ENCODE results near the gene ATXN1.

Gene ATXN1

DNA sequence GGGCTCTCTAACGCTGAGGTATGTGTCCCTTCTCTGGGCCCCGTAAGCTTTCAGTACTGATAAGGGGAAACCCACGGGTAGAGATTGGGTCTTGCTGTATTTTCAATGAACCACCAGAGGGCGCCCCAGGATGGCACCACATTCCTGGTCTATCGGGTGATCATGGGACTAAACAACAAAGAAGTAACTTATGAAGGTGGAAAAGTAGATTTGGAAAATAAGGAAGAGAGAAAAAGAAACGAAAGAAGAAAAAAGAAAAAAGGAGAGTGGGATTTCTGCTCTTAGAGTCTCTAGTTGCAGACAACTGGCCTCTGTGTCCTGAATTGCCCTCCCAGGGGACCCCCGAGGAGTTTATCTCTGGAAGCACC, 429.1 kb downstream of the ATXN1 start (continued):
- TF ChIP-seq, protein P1, sequence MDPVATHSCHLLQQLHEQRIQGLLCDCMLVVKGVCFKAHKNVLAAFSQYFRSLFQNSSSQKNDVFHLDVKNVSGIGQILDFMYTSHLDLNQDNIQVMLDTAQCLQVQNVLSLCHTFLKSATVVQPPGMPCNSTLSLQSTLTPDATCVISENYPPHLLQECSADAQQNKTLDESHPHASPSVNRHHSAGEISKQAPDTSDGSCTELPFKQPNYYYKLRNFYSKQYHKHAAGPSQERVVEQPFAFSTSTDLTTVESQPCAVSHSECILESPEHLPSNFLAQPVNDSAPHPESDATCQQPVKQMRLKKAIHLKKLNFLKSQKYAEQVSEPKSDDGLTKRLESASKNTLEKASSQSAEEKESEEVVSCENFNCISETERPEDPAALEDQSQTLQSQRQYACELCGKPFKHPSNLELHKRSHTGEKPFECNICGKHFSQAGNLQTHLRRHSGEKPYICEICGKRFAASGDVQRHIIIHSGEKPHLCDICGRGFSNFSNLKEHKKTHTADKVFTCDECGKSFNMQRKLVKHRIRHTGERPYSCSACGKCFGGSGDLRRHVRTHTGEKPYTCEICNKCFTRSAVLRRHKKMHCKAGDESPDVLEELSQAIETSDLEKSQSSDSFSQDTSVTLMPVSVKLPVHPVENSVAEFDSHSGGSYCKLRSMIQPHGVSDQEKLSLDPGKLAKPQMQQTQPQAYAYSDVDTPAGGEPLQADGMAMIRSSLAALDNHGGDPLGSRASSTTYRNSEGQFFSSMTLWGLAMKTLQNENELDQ (tag by site-specific recombination; IDR thresholded peaks at IDR 0.05; ENCODE audit: low read depth): no peak
- TF ChIP-seq ZNF174 (tag by site-specific recombination; IDR thresholded peaks at IDR 0.05) (no peak), YY1 (tag by site-specific recombination; IDR thresholded peaks at IDR 0.05) (no peak), KLF10 (tag by site-specific recombination; IDR thresholded peaks at IDR 0.05) (no peak), ZNF76 (tag by site-specific recombination; IDR thresholded peaks at IDR 0.05; ENCODE audit: borderline replicate concordance, low read depth) (no peak), ZNF19 (tag by site-specific recombination; IDR thresholded peaks at IDR 0.05; ENCODE audit: low read depth) (no peak), ZNF530 (tag by site-specific recombination; IDR thresholded peaks at IDR 0.05; ENCODE audit: low read depth) (no peak), ZNF571 (tag by site-specific recombination; IDR thresholded peaks at IDR 0.05) (no peak), ZNF830 (tag by site-specific recombination; IDR thresholded peaks at IDR 0.05; ENCODE audit: low read depth) (no peak), SCRT2 (tag by site-specific recombination; IDR thresholded peaks at IDR 0.05) (no peak), ZNF175 (tag by site-specific recombination; IDR thresholded peaks at IDR 0.05) (no peak), ZNF211 (tag by site-specific recombination; IDR thresholded peaks at IDR 0.05; ENCODE audit: low read depth) (no peak), ZNF623 (tag by site-specific recombination; IDR thresholded peaks at IDR 0.05) (no peak), ZSCAN30 (tag by site-specific recombination; IDR thresholded peaks at IDR 0.05) (peak; percentile 10; the same call in 1 of the 2 replicates), ZNF707 (tag by site-specific recombination; IDR thresholded peaks at IDR 0.05) (no peak), EGR2 (tag by site-specific recombination; IDR thresholded peaks at IDR 0.05; ENCODE audit: low read depth) (0 out of 2 replicates have a peak, but pooled peaks have one; percentile 9), ZNF561 (tag by site-specific recombination; IDR thresholded peaks at IDR 0.05; ENCODE audit: borderline replicate concordance) (no peak), ZNF239 (tag by site-specific recombination; IDR thresholded peaks at IDR 0.05) (no peak), ZNF48 (tag by site-specific recombination; IDR thresholded peaks at IDR 0.05) (no peak), ZNF335 (tag by site-specific recombination; conservative IDR thresholded peaks at IDR 0.05) (no peak)
- TF ChIP-seq, protein P2, sequence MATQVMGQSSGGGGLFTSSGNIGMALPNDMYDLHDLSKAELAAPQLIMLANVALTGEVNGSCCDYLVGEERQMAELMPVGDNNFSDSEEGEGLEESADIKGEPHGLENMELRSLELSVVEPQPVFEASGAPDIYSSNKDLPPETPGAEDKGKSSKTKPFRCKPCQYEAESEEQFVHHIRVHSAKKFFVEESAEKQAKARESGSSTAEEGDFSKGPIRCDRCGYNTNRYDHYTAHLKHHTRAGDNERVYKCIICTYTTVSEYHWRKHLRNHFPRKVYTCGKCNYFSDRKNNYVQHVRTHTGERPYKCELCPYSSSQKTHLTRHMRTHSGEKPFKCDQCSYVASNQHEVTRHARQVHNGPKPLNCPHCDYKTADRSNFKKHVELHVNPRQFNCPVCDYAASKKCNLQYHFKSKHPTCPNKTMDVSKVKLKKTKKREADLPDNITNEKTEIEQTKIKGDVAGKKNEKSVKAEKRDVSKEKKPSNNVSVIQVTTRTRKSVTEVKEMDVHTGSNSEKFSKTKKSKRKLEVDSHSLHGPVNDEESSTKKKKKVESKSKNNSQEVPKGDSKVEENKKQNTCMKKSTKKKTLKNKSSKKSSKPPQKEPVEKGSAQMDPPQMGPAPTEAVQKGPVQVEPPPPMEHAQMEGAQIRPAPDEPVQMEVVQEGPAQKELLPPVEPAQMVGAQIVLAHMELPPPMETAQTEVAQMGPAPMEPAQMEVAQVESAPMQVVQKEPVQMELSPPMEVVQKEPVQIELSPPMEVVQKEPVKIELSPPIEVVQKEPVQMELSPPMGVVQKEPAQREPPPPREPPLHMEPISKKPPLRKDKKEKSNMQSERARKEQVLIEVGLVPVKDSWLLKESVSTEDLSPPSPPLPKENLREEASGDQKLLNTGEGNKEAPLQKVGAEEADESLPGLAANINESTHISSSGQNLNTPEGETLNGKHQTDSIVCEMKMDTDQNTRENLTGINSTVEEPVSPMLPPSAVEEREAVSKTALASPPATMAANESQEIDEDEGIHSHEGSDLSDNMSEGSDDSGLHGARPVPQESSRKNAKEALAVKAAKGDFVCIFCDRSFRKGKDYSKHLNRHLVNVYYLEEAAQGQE (tag by site-specific recombination; IDR thresholded peaks at IDR 0.05): 0 out of 2 replicates have a peak, but pooled peaks have one; percentile 48
- TF ChIP-seq, protein P3, sequence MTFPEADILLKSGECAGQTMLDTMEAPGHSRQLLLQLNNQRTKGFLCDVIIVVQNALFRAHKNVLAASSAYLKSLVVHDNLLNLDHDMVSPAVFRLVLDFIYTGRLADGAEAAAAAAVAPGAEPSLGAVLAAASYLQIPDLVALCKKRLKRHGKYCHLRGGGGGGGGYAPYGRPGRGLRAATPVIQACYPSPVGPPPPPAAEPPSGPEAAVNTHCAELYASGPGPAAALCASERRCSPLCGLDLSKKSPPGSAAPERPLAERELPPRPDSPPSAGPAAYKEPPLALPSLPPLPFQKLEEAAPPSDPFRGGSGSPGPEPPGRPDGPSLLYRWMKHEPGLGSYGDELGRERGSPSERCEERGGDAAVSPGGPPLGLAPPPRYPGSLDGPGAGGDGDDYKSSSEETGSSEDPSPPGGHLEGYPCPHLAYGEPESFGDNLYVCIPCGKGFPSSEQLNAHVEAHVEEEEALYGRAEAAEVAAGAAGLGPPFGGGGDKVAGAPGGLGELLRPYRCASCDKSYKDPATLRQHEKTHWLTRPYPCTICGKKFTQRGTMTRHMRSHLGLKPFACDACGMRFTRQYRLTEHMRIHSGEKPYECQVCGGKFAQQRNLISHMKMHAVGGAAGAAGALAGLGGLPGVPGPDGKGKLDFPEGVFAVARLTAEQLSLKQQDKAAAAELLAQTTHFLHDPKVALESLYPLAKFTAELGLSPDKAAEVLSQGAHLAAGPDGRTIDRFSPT (tag by site-specific recombination; IDR thresholded peaks at IDR 0.05): no peak
- TF ChIP-seq, protein P4, sequence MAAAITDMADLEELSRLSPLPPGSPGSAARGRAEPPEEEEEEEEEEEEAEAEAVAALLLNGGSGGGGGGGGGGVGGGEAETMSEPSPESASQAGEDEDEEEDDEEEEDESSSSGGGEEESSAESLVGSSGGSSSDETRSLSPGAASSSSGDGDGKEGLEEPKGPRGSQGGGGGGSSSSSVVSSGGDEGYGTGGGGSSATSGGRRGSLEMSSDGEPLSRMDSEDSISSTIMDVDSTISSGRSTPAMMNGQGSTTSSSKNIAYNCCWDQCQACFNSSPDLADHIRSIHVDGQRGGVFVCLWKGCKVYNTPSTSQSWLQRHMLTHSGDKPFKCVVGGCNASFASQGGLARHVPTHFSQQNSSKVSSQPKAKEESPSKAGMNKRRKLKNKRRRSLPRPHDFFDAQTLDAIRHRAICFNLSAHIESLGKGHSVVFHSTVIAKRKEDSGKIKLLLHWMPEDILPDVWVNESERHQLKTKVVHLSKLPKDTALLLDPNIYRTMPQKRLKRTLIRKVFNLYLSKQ (tag by site-specific recombination; IDR thresholded peaks at IDR 0.05; ENCODE audit: borderline replicate concordance): no peak
- TF ChIP-seq, protein P5, sequence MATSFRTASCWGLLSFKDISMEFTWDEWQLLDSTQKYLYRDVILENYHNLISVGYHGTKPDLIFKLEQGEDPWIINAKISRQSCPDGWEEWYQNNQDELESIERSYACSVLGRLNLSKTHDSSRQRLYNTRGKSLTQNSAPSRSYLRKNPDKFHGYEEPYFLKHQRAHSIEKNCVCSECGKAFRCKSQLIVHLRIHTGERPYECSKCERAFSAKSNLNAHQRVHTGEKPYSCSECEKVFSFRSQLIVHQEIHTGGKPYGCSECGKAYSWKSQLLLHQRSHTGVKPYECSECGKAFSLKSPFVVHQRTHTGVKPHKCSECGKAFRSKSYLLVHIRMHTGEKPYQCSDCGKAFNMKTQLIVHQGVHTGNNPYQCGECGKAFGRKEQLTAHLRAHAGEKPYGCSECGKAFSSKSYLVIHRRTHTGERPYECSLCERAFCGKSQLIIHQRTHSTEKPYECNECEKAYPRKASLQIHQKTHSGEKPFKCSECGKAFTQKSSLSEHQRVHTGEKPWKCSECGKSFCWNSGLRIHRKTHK (tag by site-specific recombination; IDR thresholded peaks at IDR 0.05): no peak
- TF ChIP-seq, protein P6, sequence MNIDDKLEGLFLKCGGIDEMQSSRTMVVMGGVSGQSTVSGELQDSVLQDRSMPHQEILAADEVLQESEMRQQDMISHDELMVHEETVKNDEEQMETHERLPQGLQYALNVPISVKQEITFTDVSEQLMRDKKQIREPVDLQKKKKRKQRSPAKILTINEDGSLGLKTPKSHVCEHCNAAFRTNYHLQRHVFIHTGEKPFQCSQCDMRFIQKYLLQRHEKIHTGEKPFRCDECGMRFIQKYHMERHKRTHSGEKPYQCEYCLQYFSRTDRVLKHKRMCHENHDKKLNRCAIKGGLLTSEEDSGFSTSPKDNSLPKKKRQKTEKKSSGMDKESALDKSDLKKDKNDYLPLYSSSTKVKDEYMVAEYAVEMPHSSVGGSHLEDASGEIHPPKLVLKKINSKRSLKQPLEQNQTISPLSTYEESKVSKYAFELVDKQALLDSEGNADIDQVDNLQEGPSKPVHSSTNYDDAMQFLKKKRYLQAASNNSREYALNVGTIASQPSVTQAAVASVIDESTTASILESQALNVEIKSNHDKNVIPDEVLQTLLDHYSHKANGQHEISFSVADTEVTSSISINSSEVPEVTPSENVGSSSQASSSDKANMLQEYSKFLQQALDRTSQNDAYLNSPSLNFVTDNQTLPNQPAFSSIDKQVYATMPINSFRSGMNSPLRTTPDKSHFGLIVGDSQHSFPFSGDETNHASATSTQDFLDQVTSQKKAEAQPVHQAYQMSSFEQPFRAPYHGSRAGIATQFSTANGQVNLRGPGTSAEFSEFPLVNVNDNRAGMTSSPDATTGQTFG (tag by site-specific recombination; IDR thresholded peaks at IDR 0.05; ENCODE audit: borderline replicate concordance): no peak
- TF ChIP-seq, protein P7, sequence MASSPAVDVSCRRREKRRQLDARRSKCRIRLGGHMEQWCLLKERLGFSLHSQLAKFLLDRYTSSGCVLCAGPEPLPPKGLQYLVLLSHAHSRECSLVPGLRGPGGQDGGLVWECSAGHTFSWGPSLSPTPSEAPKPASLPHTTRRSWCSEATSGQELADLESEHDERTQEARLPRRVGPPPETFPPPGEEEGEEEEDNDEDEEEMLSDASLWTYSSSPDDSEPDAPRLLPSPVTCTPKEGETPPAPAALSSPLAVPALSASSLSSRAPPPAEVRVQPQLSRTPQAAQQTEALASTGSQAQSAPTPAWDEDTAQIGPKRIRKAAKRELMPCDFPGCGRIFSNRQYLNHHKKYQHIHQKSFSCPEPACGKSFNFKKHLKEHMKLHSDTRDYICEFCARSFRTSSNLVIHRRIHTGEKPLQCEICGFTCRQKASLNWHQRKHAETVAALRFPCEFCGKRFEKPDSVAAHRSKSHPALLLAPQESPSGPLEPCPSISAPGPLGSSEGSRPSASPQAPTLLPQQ (tag by site-specific recombination; IDR thresholded peaks at IDR 0.05): peak; percentile 88
